DLD1 (cell line): ENCODE data around the gene CDK11A.
"Not testable (repeated sequence)": the region's sequence is repeated elsewhere in the genome, so short reads cannot be mapped to it uniquely, and the experiment has no call there.

Experiments used
- in situ Hi-C: cut with HindIII; loops from 2 replicates; pipeline ENCODE4 v1.10.0; 2017; ENCODE audit warnings: low sequenced_read_pairs

CDK11A gene

GRCh38 chr1:1726088-1726487 is 1.9 kb upstream of the CDK11A start:
- in situ Hi-C loops = not testable (repeated sequence)

GRCh38 chr1:1721201-1721600 is 3.0 kb downstream of the CDK11A start:
- in situ Hi-C loops = no loop called here

GRCh38 chr1:1715109-1715883 is 8.9 kb downstream of the CDK11A start:
- in situ Hi-C loops = not testable (repeated sequence)

- in situ Hi-C loops = not testable (repeated sequence)
Measured at GRCh38 chr1:1707897-1708296, 16.3 kb downstream of the CDK11A start.

GRCh38 chr1:1707241-1707640 is 16.9 kb downstream of the CDK11A start:
- in situ Hi-C loops = not testable (repeated sequence)

- in situ Hi-C loops = not testable (repeated sequence)
Measured at GRCh38 chr1:1705623-1706022, 18.5 kb downstream of the CDK11A start.

- in situ Hi-C loops = not testable (repeated sequence)
Measured at GRCh38 chr1:1704284-1704957, 19.7 kb downstream of the CDK11A start.

- in situ Hi-C loops = no loop called here
Measured at GRCh38 chr1:1703796-1704195, 20.4 kb downstream of the CDK11A start.

- in situ Hi-C loops = not testable (repeated sequence)
Measured at GRCh38 chr1:1702506-1702905, 21.7 kb downstream of the CDK11A start.

- in situ Hi-C loops = not testable (repeated sequence)
Measured at GRCh38 chr1:1700557-1700956, 23.6 kb downstream of the CDK11A start.

GRCh38 chr1:1700067-1700466 is 24.1 kb downstream of the CDK11A start:
- in situ Hi-C loops = not testable (repeated sequence)

GRCh38 chr1:1699061-1699460 is 25.1 kb downstream of the CDK11A start:
- in situ Hi-C loops = not testable (repeated sequence)

- in situ Hi-C loops = not testable (repeated sequence)
Measured at GRCh38 chr1:1697358-1698183, 26.6 kb downstream of the CDK11A start.

GRCh38 chr1:1696431-1697357 is 27.5 kb downstream of the CDK11A start:
- in situ Hi-C loops = not testable (repeated sequence)

- in situ Hi-C loops = not testable (repeated sequence)
Measured at GRCh38 chr1:1692714-1693647, 31.2 kb downstream of the CDK11A start, which contains the start of gene SLC35E2B. Gene SLC35E2B, minus strand, starts transcription at chr1:1692795. Its CDS starts 16,096 bp downstream, at chr1:1676699.

- in situ Hi-C loops = not testable (repeated sequence)
Measured at GRCh38 chr1:1692324-1692713, 31.8 kb downstream of the CDK11A start.

GRCh38 chr1:1691443-1691842 is 32.7 kb downstream of the CDK11A start:
- in situ Hi-C loops = not testable (repeated sequence)

GRCh38 chr1:1689526-1689925 is 34.6 kb downstream of the CDK11A start:
- in situ Hi-C loops = not testable (repeated sequence)

- in situ Hi-C loops = no loop called here
Measured at GRCh38 chr1:1687846-1688245, 36.3 kb downstream of the CDK11A start.
